Central memory CD8-positive, alpha-beta T cell (primary cell): ENCODE data around the gene FARS2.

Experiments
- ATAC-seq: fragments of 150-1000 bp; cut with Tn5 transposase; replicated peaks from 2 replicates; pipeline ENCODE4 v1.10.0; 2022; ENCODE audit warnings: mild to moderate bottlenecking, moderate FRiP score, moderate number of reproducible peaks; ENCODE audit not compliant: poor library complexity, severe bottlenecking; ENCODE audit errors: extremely low read depth
- DNase-seq, 2 donors: peaks; one replicate each; pipeline ENCODE4 v3.0.0; 2021; ENCODE audit warnings: low spot score in 2 of 2
- H3K27ac Mint-ChIP-seq: one replicate; pipeline ENCODE4 v1.8.0; 2022; ENCODE audit warnings: low read depth, mild to moderate bottlenecking, moderate library complexity, mixed read lengths
- H3K27me3 Mint-ChIP-seq: one replicate; pipeline ENCODE4 v1.8.0; 2022; ENCODE audit warnings: mixed read lengths
- H3K36me3 Mint-ChIP-seq: one replicate; pipeline ENCODE4 v1.8.0; 2022; ENCODE audit warnings: mild to moderate bottlenecking, moderate library complexity, mixed read lengths; ENCODE audit not compliant: insufficient read depth
- H3K4me1 Mint-ChIP-seq: one replicate; pipeline ENCODE4 v1.8.0; 2022; ENCODE audit warnings: mixed read lengths
- H3K4me3 Mint-ChIP-seq: one replicate; pipeline ENCODE4 v1.8.0; 2022; ENCODE audit warnings: mild to moderate bottlenecking, moderate library complexity, mixed read lengths
- H3K9me3 Mint-ChIP-seq: one replicate; pipeline ENCODE4 v1.8.0; 2022; ENCODE audit warnings: mixed read lengths

FARS2 gene

DNA sequence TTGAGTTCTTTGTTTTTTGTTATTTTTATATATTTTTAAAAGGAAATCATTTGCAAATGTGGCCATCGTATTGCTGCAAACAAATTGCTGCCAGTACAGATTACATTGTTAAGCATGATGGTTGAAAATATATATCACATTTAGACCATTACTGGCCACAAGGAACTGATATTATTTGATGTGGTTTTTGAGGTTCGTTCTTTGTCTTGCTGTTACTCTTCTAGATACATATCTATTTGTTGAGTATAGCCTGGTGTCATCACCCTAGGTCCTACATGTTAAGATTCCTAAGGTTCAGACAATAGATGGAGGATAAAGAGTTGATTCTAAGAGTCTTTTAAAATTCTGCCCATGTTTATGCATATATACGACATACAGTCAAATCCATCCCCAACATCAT is 306.0 kb downstream of the FARS2 start:
- peaks cover 27% of the 10 kb centered on the region for H3K4me1 Mint-ChIP-seq
- H3K27me3 Mint-ChIP-seq: no peaks in the 10 kb centered on the region
- H3K4me3 Mint-ChIP-seq: no peak overlapping the region
- no peak for ATAC-seq
- no peak for DNase-seq
- no peak overlapping the region for H3K27ac Mint-ChIP-seq
- no peaks in the 10 kb centered on the region for H3K36me3 Mint-ChIP-seq
- H3K9me3 Mint-ChIP-seq: no peaks in the 10 kb centered on the region

DNA sequence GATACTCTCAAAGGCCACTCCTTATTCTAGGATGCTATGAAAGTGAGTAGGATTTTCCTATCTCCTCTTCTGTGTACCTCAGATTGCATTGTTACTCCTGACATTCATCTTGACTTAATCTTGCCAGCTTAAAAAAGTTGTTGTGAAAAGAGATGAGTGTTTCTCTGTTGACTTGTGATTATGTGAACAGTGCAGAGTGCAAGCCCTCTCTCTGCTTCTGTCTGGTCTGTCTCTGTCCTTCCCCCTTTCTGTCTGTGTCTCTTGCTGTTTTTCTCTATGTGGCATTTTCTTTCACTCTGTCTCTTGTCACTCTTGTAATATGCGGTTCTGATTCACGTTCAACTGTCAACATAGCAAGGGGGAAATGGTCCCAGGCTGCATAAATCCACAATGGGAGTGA is 306.6 kb downstream of the FARS2 start:
- Mint-ChIP-seq H3K27ac (no peak overlapping the region), H3K36me3 (no peaks in the 10 kb centered on the region), H3K4me1 (peaks cover 26% of the 10 kb centered on the region), H3K9me3 (no peaks in the 10 kb centered on the region), H3K27me3 (no peaks in the 10 kb centered on the region), H3K4me3 (no peak overlapping the region)
- ATAC-seq: no peak
- DNase-seq: no peak

DNA sequence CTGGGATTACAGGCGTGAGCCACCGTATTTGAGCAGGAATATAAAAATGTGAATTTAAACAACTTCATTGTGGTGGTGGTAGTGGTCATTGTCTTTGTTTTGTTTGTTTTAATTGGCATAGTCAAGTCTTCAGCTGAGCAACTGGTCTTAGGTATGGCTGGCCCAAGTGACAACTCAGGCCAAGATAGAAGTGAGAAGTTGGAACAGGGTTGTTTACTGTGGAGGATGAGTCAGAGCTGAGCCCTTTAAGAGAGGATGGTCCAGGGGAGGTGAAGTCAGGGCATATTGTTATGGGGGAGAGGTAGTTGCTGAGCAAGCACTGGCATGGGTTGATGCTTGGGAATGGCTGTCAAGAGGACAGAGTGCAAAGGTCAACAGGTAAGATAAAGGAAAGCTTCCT is 308.2 kb downstream of the FARS2 start:
- H3K27ac Mint-ChIP-seq: no peak overlapping the region
- no peak for ATAC-seq
- no peak for DNase-seq
- H3K36me3 Mint-ChIP-seq: no peaks in the 10 kb centered on the region
- H3K4me1 Mint-ChIP-seq: peaks cover 20% of the 10 kb centered on the region
- no peaks in the 10 kb centered on the region for H3K27me3 Mint-ChIP-seq
- no peak overlapping the region for H3K4me3 Mint-ChIP-seq
- H3K9me3 Mint-ChIP-seq: no peaks in the 10 kb centered on the region

DNA sequence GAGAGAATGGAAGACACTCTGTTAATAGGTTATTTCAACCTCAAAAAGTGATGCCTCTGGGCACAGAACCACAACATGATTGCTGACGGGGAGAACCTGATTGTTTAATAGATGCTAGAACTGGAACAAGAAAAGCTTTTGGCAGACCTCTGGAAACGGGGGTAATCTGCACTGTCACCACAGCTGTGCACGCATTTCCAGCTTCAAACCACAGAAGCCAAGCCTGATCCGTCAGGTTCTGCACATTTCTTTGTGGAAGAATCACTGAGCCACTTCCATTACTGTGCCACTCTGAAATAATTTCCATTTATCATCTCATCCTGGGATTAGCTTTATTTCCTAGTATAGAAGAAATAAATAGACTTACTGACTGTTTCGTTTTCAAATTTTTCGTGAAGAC is 309.3 kb downstream of the FARS2 start:
- H3K27me3 Mint-ChIP-seq: no peaks in the 10 kb centered on the region
- ATAC-seq (no peak), DNase-seq (no peak)
- H3K4me1 Mint-ChIP-seq: peaks cover 20% of the 10 kb centered on the region
- H3K36me3 Mint-ChIP-seq: no peaks in the 10 kb centered on the region
- H3K4me3 Mint-ChIP-seq: no peak overlapping the region
- no peak overlapping the region for H3K27ac Mint-ChIP-seq
- H3K9me3 Mint-ChIP-seq: no peaks in the 10 kb centered on the region

DNA sequence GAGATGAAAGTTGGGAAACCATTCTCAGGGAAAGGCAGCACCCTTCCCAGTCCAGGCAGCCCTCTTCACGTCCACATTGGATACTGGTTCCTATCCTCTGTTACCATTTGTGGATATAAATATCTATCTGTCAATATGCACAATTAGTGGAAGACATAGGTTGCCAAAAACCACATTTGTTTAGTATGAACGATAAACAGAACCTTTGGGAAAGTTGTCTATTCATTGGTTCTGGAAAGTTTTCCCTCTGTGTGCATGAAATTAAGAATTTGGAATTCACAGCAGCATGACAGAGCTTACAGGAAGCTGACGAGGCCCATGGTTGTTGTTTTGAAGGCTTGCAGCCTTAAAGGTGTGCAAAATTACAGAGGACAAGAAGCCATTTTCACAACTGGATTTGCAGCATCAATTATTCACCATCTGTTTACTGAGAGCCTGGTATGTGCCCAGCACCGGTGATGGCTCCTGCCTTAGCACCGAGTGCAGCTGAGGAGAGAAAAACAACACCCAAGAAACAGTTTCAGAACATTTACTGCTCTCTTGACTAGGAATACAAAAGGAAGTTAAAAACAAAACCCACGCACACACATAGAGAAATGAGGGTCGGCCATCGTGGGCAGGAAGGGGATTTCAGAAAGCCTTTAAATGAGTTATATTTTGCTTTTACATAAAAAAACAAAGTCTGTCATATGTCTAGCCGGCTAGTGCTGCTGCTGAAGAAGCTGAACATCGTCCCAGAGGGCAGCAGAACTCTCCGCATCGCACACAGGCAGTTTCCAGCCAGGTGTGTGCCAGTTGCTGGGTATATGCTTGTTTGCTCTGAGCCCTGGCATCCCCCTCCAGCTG is 319.6 kb downstream of the FARS2 start:
- H3K4me3 Mint-ChIP-seq: no peak overlapping the region
- no peaks in the 10 kb centered on the region for H3K27me3 Mint-ChIP-seq
- no peaks in the 10 kb centered on the region for H3K4me1 Mint-ChIP-seq
- peaks cover 2% of the 10 kb centered on the region for H3K36me3 Mint-ChIP-seq
- no peaks in the 10 kb centered on the region for H3K9me3 Mint-ChIP-seq
- DNase-seq: no peak
- ATAC-seq: no peak
- H3K27ac Mint-ChIP-seq: no peak overlapping the region

DNA sequence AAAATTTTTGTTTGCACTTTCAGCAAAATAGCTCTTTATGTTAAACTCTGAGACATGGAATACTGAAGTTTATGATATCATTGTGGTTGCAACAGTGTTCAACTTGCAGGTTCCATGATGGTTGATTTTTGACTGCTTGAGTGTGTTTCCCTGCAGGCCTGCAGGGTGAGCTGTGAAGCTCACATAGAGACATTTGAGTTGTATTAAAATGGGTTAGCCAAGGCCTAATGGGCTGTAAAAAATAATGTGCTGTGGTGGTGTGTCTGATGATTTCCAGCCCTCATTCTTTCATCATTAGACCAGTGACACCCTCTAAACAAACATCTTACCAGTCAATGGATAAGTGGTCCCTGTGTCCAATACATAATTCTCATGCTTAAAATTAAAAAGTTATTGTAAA is 321.4 kb downstream of the FARS2 start:
- DNase-seq (no peak), ATAC-seq (no peak)
- peaks cover 2% of the 10 kb centered on the region for H3K36me3 Mint-ChIP-seq
- H3K27ac Mint-ChIP-seq: no peak overlapping the region
- H3K27me3 Mint-ChIP-seq: no peaks in the 10 kb centered on the region
- H3K4me1 Mint-ChIP-seq: no peaks in the 10 kb centered on the region
- H3K9me3 Mint-ChIP-seq: no peaks in the 10 kb centered on the region
- no peak overlapping the region for H3K4me3 Mint-ChIP-seq

DNA sequence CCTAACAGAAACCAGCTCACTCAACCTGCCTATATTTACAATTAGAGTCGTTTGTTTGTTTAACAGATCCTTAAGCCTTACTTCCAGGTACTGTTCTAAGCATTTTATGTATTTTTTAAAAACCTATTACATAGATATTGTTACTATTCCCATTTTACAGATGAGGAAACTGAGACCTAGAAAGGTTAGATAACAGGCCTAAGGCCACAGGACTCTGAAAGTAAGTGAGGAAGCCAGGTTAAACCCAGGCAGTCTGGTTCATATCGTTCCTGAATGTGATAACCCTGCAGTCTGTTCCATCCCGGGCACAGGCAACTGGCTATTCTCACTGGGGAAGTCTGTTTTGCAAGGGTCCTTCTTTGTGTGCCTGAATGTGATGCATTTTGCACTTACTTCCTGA is 322.2 kb downstream of the FARS2 start:
- no peak overlapping the region for H3K27ac Mint-ChIP-seq
- no peaks in the 10 kb centered on the region for H3K4me1 Mint-ChIP-seq

DNA sequence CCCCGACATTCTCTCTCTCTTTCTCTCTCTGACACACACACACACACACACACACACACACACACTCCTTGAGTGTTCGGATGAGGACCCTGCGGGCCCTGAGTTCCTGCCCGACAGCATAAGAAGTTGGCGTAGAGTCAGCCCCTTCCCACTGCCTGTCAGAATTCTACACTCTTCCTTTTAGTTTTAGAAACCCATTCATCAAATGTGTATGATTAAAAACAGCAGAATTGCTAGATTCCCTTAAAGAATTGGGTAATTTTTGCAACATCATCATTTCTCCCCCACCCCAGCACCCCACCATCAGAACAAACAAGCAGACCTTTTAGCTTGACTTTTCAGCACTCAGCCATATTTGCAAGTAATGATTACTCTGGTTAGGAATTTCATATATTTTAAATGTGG is 322.8 kb downstream of the FARS2 start:
- DNase-seq (no peak), ATAC-seq (no peak)
- H3K4me1 Mint-ChIP-seq: no peaks in the 10 kb centered on the region
- H3K4me3 Mint-ChIP-seq: no peak overlapping the region
- no peak overlapping the region for H3K27ac Mint-ChIP-seq
- no peaks in the 10 kb centered on the region for H3K27me3 Mint-ChIP-seq
- H3K36me3 Mint-ChIP-seq: peaks cover 2% of the 10 kb centered on the region
- no peaks in the 10 kb centered on the region for H3K9me3 Mint-ChIP-seq

More for the DNA sequence above, 322.2 kb downstream of the FARS2 start:
- Mint-ChIP-seq H3K9me3 (no peaks in the 10 kb centered on the region), H3K27me3 (no peaks in the 10 kb centered on the region), H3K4me3 (no peak overlapping the region), H3K36me3 (peaks cover 2% of the 10 kb centered on the region)
- DNase-seq (no peak), ATAC-seq (no peak)

DNA sequence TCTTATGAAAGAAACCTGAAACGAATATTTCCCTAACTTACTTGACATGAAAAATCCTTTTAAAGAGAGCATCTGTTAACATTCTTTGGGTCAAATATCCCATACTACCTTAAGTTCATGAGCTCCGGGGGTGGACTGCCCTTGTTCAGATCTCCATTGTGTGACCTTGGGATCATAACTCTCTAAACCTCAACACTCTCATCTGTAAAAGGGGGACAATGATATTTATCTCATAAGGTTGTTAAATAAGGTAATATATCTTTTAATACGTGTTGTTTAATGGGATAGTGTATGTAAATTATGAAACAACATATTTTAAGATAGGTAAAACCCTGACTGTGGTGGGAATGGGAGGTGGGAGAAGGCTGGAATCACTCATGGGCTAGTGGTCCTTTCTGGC is 326.3 kb downstream of the FARS2 start:
- Mint-ChIP-seq H3K36me3 (no peaks in the 10 kb centered on the region), H3K4me3 (no peak overlapping the region), H3K27me3 (no peaks in the 10 kb centered on the region), H3K27ac (no peak overlapping the region), H3K9me3 (no peaks in the 10 kb centered on the region), H3K4me1 (no peaks in the 10 kb centered on the region)
- no peak for ATAC-seq
- DNase-seq: no peak

DNA sequence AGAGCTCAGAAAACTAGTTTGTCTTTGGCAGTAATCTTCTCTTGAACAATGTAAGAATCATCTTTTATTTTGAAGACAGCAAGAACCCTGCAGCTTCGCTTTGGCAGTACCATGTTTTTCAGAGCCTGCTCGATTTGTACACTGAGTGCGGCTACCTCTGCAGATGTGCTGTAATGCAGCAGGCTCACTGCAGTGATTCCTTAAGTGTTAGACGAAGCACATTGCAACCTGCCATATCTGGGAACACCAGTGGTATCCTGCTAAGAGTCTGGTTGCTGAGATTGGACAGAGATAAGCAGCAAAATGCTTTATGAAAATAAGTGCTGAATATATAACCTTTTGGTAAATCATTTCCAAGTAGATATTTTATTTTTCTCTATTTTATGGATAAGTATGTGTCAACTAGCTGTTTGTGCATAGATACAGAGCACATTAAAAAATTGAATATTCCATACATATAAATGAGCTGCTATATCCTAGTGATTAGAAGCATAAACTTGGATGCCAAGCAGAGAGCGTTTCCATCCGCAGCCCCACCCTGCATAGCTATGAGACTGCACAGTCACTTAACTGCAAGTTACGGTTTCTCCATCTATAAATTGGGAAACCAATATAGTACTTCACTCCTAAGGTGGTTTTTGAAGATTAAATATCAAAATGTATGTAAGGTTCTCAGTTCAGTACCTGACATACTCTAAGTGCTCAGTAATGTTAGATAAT is 328.3 kb downstream of the FARS2 start:
- H3K27me3 Mint-ChIP-seq: no peaks in the 10 kb centered on the region

DNA sequence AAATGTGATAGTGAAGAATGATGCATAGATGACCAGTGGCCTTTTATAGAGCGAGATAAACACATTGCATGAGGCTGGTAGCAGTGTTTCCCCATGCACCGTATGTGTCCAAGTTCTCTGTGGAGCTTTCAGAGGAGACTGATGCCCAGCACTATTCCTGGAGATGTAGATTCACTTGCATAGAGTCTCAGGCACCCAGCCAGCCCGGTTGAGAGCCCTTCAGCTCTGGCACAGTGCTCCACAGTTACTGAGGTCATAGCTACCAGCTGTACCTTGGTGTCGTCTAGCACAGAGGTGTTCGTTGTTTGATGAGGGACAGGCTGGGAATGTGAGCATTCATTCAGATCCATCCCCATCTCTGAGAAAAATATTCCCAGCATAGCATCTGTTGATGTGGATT is 328.9 kb downstream of the FARS2 start:
- H3K4me1 Mint-ChIP-seq: no peaks in the 10 kb centered on the region
- DNase-seq: no peak
- H3K27me3 Mint-ChIP-seq: no peaks in the 10 kb centered on the region
- no peak for ATAC-seq
- no peak overlapping the region for H3K4me3 Mint-ChIP-seq
- no peak overlapping the region for H3K27ac Mint-ChIP-seq
- H3K9me3 Mint-ChIP-seq: no peaks in the 10 kb centered on the region
- H3K36me3 Mint-ChIP-seq: peaks cover 1% of the 10 kb centered on the region

More for the DNA sequence above, 328.3 kb downstream of the FARS2 start:
- DNase-seq (no peak), ATAC-seq (no peak)
- no peaks in the 10 kb centered on the region for H3K9me3 Mint-ChIP-seq
- H3K27ac Mint-ChIP-seq: no peak overlapping the region
- peaks cover under 1% of the 10 kb centered on the region for H3K36me3 Mint-ChIP-seq
- no peaks in the 10 kb centered on the region for H3K4me1 Mint-ChIP-seq
- no peak overlapping the region for H3K4me3 Mint-ChIP-seq

DNA sequence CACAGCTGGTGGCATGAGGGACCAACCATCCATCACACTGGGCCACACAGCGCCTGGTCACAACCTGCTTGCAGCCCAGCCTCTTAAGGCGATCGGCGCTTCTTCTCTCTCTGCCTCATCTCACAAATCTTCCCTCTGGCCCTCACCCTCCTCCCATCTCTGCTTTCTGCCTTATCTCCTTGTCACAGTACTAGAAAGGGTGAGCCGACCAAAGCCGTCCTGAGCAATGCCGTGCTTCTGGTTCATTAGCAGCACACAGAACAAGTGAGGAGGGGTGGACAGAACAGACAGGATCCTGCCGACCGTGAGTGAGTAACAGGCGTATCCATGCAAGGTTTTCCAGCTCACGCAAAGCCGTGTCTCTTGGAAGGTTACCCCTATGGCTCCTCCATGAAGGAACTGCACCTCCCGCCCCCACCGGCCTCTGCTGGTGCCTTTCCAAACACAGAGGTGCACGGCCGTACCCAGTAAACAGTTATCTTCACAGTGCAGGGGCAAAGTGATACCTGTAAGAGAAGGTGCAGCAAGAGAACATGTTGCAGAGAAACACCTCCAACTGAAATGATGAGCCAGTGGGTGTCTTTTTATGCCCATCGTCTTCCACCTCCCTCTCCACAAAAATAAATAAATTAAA is 331.7 kb downstream of the FARS2 start:
- no peak for ATAC-seq
- Mint-ChIP-seq H3K9me3 (no peaks in the 10 kb centered on the region), H3K27me3 (no peaks in the 10 kb centered on the region), H3K36me3 (peaks cover 1% of the 10 kb centered on the region), H3K4me3 (no peak overlapping the region), H3K4me1 (no peaks in the 10 kb centered on the region), H3K27ac (no peak overlapping the region)
- DNase-seq: no peak

DNA sequence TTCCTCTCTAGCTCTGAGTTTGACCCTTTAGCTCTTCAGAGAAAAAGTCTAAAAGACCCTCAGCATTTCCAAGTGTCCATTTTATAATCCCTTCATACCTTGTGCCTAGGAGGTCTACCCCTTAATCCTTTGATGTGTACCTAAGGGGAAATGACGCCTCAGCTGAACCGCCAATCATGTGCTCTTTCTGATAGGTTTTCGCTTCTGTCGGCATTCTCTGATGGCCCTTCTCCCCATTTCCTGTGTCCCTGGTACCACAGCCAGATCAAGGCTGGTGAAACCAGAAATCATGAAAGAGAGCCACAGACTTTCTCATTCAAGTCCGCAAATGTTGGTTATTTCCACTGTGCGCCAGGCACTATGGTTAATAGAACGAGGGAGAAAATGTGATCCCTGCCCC is 333.9 kb downstream of the FARS2 start:
- DNase-seq (no peak), ATAC-seq (no peak)
- no peaks in the 10 kb centered on the region for H3K27me3 Mint-ChIP-seq
- no peak overlapping the region for H3K27ac Mint-ChIP-seq
- no peaks in the 10 kb centered on the region for H3K9me3 Mint-ChIP-seq
- H3K4me1 Mint-ChIP-seq: no peaks in the 10 kb centered on the region
- no peak overlapping the region for H3K4me3 Mint-ChIP-seq
- H3K36me3 Mint-ChIP-seq: peaks cover 3% of the 10 kb centered on the region
